Measurements from ENCODE around the gene HES2. TPM values are rescaled to one million over a fixed set of nuclear protein-coding genes. Genes with fewer than 3 reads are reported as not detected.
"Not testable (repeated sequence)": the region's sequence is repeated elsewhere in the genome, so short reads cannot be mapped to it uniquely, and the experiment has no call there.

HES2 gene
- total RNA-seq, 1 donor from 2014 or later: 0.07 TPM

DNA sequence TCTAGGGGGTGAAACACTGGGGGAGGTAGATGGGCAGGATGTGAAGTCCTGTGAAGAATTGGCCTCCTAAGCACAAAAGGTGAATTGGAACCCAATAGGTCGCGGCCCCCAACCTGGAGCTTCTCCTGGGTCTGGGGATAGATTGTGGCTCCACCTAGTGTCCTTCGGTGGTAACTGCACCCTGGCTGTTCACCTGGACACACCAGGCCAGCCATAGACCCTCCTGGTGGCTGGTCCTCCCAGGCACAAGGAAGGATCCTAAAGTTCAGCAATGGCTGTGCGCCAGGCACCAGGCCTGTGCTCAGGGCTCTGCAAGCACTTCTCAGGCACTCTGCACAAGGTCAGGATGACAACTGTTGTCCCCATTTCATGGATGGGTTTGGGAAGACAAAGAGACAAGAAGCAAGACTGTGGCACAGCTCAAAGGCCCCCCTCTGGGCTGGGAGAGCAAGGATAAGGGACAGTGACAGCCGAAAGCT, 18.4 kb upstream of the HES2 start:
- H3K27ac Mint-ChIP-seq (ENCODE audit: unreplicated experiment): no peak overlapping the region
- peak; percentile 63 for DNase-seq (ENCODE audit: low read depth, low spot score)
- TF ChIP-seq, protein P1, sequence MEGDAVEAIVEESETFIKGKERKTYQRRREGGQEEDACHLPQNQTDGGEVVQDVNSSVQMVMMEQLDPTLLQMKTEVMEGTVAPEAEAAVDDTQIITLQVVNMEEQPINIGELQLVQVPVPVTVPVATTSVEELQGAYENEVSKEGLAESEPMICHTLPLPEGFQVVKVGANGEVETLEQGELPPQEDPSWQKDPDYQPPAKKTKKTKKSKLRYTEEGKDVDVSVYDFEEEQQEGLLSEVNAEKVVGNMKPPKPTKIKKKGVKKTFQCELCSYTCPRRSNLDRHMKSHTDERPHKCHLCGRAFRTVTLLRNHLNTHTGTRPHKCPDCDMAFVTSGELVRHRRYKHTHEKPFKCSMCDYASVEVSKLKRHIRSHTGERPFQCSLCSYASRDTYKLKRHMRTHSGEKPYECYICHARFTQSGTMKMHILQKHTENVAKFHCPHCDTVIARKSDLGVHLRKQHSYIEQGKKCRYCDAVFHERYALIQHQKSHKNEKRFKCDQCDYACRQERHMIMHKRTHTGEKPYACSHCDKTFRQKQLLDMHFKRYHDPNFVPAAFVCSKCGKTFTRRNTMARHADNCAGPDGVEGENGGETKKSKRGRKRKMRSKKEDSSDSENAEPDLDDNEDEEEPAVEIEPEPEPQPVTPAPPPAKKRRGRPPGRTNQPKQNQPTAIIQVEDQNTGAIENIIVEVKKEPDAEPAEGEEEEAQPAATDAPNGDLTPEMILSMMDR (conservative IDR thresholded peaks at IDR 0.05): peak; percentile 92
- peaks cover 45% of the 10 kb centered on the region for H3K27me3 Mint-ChIP-seq (ENCODE audit: low read depth)
- H3K4me3 Mint-ChIP-seq: peak overlapping the region; percentile 69
- H3K4me1 Mint-ChIP-seq: peaks cover 17% of the 10 kb centered on the region
- H3K36me3 Mint-ChIP-seq (ENCODE audit: low read depth): no peaks in the 10 kb centered on the region
- no peaks in the 10 kb centered on the region for H3K9me3 Mint-ChIP-seq

DNA sequence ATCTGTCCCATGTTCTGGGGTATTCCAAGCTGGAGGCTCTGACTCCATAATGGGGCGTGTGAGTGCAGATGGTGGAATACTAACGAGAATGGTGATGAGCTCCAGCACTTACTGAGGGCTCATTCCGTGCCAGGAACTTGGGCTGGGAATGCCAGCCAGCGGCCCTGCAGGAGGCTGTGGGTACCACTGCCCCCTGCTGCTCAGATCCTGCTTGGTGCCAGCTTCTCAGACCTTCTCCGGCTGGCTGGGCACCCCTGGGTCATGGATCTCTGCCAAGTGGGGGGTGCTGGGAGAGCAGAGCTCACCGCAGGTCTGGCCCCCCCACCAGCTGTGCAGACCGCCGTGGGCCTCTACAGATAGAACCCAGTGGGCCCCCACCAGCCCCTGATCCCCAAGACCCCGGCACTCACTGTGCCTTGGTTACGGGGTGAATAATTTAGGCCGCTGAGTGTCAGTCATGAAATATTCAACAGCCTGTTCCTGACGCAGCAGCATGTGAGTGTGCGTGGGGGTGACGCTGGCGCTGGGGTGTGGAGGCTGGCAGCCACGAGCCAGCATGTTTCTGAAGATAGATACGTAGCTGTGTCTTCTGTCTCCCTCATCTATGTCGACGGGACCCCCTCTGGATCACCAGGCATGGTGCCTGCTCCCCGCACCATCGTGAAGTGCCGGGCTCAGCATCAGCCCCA, 17.4 kb upstream of the HES2 start:
- H3K9me3 Mint-ChIP-seq; H3K4me3 Mint-ChIP-seq; H3K36me3 Mint-ChIP-seq (ENCODE audit: low read depth); H3K27ac Mint-ChIP-seq (ENCODE audit: unreplicated experiment); DNase-seq (ENCODE audit: low read depth, low spot score): not testable (repeated sequence)
- Mint-ChIP-seq H3K4me1 (peaks cover 17% of the 10 kb centered on the region), H3K27me3 (ENCODE audit: low read depth) (peaks cover 43% of the 10 kb centered on the region)

DNA sequence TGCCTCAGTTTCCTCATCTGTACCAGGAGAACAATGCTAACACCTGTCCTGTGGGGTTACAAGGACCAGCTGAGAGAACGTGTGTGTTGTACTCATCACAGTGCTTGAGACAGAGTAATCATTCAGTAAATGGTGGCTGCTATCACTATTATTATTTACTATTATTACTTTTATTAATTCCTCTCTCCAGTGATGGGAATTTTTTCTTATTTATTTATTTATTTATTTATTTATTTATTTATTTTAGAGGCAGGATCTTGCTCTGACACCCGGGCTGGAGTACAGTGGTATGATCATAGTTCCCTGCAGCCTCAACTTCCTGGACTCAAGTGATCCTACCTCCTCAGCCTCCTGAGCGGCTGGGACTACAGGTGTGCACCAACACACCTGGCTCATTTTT, 16.6 kb upstream of the HES2 start:
- not testable (repeated sequence) for H3K36me3 Mint-ChIP-seq (ENCODE audit: low read depth); H3K4me3 Mint-ChIP-seq; DNase-seq (ENCODE audit: low read depth, low spot score); H3K9me3 Mint-ChIP-seq; H3K27ac Mint-ChIP-seq (ENCODE audit: unreplicated experiment)
- Mint-ChIP-seq H3K4me1 (peaks cover 17% of the 10 kb centered on the region), H3K27me3 (ENCODE audit: low read depth) (peaks cover 34% of the 10 kb centered on the region)

DNA sequence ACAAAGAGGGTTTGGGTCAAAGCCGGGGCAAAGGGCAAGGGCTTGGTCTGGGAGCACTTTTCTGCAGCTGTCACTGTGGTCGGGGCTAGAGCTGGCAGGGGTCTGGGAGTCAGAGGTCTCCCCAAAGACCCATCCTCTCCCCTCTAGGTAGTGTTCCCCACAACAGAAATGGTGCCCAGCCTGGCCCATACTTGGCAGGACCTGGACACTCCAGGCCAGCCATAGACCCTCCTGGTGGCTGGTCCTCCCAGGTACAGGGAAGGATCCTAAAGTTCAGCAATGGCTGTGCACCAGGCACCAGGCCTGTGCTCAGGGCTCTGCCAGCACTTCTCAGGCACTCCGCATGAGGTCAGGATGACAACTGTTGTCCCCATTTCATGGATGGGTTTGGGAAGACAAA, 15.8 kb upstream of the HES2 start:
- Mint-ChIP-seq H3K9me3 (no peaks in the 10 kb centered on the region), H3K27ac (ENCODE audit: unreplicated experiment) (no peak overlapping the region), H3K36me3 (ENCODE audit: low read depth) (no peaks in the 10 kb centered on the region), H3K27me3 (ENCODE audit: low read depth) (peaks cover 31% of the 10 kb centered on the region), H3K4me3 (no peak overlapping the region), H3K4me1 (peaks cover 17% of the 10 kb centered on the region)
- TF ChIP-seq, protein P1 (conservative IDR thresholded peaks at IDR 0.05): no peak
- DNase-seq (ENCODE audit: low read depth, low spot score): no peak

DNA sequence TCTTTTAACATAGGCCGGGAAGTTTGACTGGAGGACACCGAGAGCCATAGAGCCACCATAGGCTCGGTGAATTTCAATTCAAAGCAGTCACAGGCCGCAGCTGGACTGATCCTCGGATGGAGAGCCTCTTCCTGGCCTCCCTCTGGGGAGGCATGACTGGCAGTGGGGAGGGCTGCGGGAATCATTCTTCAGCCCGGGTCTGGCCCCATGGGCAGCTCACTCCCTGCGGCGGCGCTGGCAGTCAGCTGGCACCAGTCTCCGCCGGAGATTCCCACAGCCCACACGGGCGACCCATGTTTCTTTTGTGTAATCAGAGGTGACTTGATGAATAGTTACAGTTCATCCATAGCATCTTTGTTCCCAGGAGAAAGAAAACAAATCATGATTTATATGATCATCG, 15.4 kb upstream of the HES2 start:
- Mint-ChIP-seq H3K27me3 (ENCODE audit: low read depth) (peaks cover 35% of the 10 kb centered on the region), H3K4me3 (no peak overlapping the region), H3K9me3 (no peaks in the 10 kb centered on the region), H3K36me3 (ENCODE audit: low read depth) (no peaks in the 10 kb centered on the region), H3K27ac (ENCODE audit: unreplicated experiment) (no peak overlapping the region), H3K4me1 (peaks cover 21% of the 10 kb centered on the region)
- DNase-seq (ENCODE audit: low read depth, low spot score): no peak
- TF ChIP-seq, protein P1 (conservative IDR thresholded peaks at IDR 0.05): no peak

DNA sequence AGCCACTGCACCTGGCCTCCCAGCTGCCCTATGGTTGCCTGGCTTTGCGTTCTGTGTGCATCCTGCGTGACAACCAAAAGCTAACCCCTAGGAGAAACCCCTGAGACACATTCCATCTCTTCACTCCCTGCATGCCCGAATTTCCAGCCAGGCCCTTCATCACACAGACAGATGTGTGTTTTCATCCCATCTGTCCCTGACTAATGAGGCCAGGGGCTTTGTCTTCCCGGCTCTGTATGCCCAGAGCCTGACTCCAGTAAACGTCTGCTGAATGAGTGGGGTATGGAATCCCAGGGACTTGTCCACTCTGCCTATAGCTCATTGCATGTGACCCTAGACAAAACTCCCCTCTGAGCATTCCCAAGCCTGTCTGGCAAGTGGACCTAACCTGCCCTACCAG, 14.5 kb upstream of the HES2 start:
- no peak overlapping the region for H3K27ac Mint-ChIP-seq (ENCODE audit: unreplicated experiment)
- H3K36me3 Mint-ChIP-seq (ENCODE audit: low read depth): no peaks in the 10 kb centered on the region
- H3K9me3 Mint-ChIP-seq: no peaks in the 10 kb centered on the region
- H3K27me3 Mint-ChIP-seq (ENCODE audit: low read depth): peaks cover 34% of the 10 kb centered on the region
- H3K4me1 Mint-ChIP-seq: peaks cover 18% of the 10 kb centered on the region
- TF ChIP-seq, protein P1 (conservative IDR thresholded peaks at IDR 0.05): no peak
- DNase-seq (ENCODE audit: low read depth, low spot score): no peak
- H3K4me3 Mint-ChIP-seq: no peak overlapping the region

DNA sequence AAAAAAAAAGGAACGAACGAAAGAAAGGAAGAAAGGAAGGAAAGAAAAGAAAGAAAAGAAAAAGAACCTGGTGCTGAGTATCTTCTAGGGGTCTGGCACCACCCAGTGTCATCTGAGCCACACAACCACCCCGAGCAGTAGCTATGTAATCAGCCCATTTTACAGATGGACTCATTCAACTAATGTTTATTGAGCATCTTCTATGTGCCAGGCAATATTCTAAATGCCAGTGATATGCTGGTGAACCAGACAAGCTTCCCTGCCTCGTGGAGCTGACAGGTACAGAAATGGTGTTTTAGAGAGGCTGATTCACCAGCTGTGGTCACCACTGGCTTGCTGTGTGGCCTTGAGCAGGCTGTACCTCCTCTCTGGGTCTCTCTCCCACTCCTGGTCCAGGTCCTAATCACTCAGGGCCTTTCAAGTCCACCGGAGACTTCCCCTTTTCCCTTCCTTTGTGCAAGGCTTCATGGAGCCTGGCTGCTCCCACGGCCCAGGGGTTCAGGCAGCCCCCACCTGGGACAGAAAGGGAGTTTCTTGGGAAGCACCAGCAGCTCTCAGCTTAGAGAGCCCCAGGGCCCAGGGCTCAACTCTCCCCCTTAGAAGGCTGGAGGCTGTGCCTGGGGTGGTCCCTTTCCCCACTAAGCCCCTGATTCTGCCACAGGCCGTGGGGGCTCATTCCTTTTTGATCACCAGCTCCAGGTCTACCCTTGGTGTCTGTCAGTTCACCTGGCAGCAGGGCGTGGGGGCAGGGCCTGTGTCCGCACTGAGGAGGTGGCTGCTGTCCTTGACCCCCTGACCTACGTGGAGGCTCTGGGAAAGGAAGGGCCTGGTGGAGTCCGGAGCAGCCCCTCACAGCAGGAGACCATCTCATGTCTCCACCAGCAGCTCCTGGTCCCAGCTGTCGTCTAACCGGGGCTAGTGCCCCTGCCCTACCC, 12.2 kb upstream of the HES2 start:
- not testable (repeated sequence) for H3K36me3 Mint-ChIP-seq (ENCODE audit: low read depth); H3K9me3 Mint-ChIP-seq; DNase-seq (ENCODE audit: low read depth, low spot score); H3K4me3 Mint-ChIP-seq; H3K27ac Mint-ChIP-seq (ENCODE audit: unreplicated experiment); H3K4me1 Mint-ChIP-seq
- peaks cover 35% of the 10 kb centered on the region for H3K27me3 Mint-ChIP-seq (ENCODE audit: low read depth)

DNA sequence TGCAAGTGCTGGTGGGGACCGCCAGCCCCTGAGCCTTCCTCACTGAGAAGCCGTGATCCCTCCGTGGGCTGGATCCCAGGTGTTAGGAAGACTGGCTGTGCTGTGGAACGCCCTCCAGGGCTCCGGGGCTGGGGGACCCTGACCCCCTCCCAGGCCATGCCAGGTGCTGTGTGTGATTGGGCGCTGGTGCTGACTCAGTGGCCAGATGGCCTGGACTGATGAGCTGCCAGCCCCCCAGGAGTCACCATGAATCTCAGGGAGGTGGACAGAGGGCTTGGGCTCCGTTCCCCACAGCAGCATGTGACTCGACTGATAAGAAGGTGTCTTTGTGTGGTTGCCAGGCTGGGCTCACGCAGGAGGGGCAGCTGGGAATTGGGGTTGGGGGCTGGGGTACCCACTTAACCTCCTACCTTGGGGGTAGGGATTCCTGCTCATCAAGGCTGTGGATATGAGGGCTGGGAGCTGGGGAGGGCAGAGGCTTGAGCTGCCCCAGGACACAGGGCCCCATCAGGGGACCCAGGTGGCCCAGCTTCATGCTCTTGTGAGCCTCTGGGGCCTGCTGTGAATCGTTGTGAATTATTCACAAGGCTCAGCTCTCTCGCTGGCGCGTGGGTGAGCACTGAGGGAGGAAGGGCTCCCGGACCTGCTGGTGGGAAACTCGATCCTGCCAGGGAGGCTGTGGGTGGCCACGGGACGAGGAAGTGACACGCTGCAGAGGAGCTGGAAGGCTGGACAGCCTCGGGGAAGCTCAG, 10.1 kb upstream of the HES2 start:
- DNase-seq (ENCODE audit: low read depth, low spot score): not testable (repeated sequence)
- H3K27me3 Mint-ChIP-seq (ENCODE audit: low read depth): peaks cover 54% of the 10 kb centered on the region

DNA sequence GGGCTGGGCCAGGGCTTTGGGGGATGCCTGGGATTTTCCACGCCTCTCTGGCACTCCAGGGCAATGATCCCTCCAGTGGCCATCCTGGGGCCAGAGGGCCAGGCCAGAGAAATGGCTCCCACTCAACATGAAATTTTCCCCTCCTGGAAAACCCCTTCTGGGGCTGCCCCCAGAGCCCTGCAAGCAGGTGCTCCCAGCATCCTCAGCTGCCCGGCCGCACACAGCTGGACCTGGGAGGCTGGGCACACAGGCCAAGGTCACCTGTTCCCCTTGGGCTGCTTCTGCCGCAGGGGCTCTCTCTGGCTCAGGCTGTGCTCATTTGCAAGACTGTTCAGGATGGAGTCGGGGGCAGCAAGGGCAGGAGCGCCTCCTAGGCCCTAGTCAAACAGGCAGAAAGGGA, 8.7 kb upstream of the HES2 start:
- H3K4me1 Mint-ChIP-seq; H3K27ac Mint-ChIP-seq (ENCODE audit: unreplicated experiment); H3K36me3 Mint-ChIP-seq (ENCODE audit: low read depth); H3K9me3 Mint-ChIP-seq; H3K4me3 Mint-ChIP-seq; DNase-seq (ENCODE audit: low read depth, low spot score): not testable (repeated sequence)
- peaks cover 54% of the 10 kb centered on the region for H3K27me3 Mint-ChIP-seq (ENCODE audit: low read depth)

More for the DNA sequence above, 10.1 kb upstream of the HES2 start:
- not testable (repeated sequence) for H3K27ac Mint-ChIP-seq (ENCODE audit: unreplicated experiment); H3K36me3 Mint-ChIP-seq (ENCODE audit: low read depth); H3K4me1 Mint-ChIP-seq; H3K4me3 Mint-ChIP-seq; H3K9me3 Mint-ChIP-seq
